OCI-LY3 (cell line): Measurements from ENCODE around the gene GON4L.

Experiments
- CTCF ChIP-seq: fragments of 200-600, 300-600 bp; sonication (generic); IDR thresholded peaks from 2 replicates; pipeline ENCODE4 v1.5.1; 2014; ENCODE audit warnings: antibody characterized with exemption, low read length, low read depth
- EZH2phosphoT487 ChIP-seq: fragments of 200-600 bp; shearing (Covaris generic); IDR thresholded peaks from 2 replicates; pipeline ENCODE4 v1.6.1; 2018; ENCODE audit warnings: antibody characterized with exemption, mixed run types, low read depth

GRCh38 chr1:155833665-155834295, 23.2 kb downstream of the GON4L start:
- TF ChIP-seq CTCF (no peak), EZH2phosphoT487 (no peak)
